Skeletal muscle satellite cell (primary cell): ENCODE data around the gene DHRS7B.

ENCODE experiments used
- H3K27me3 ChIP-seq: 2 replicates; pipeline ENCODE4 v1.7.0; 2013; ENCODE audit warnings: low read length; ENCODE audit not compliant: control insufficient read depth, insufficient read depth
- H3K36me3 ChIP-seq: 2 replicates; pipeline ENCODE4 v1.7.0; 2013; ENCODE audit warnings: mild to moderate bottlenecking, control low read depth, low read length; ENCODE audit not compliant: insufficient read depth
- H3K4me1 ChIP-seq: 2 replicates; pipeline ENCODE4 v1.7.0; 2013; ENCODE audit warnings: low read length; ENCODE audit not compliant: control insufficient read depth, insufficient read depth
- H3K4me2 ChIP-seq: 2 replicates; pipeline ENCODE4 v1.7.0; 2013; ENCODE audit warnings: mild to moderate bottlenecking, low read length
- H3K4me3 ChIP-seq: 2 replicates; pipeline ENCODE4 v1.7.0; 2013; ENCODE audit warnings: low read length
- H3K9ac ChIP-seq: 2 replicates; pipeline ENCODE4 v1.7.0; 2013; ENCODE audit warnings: mild to moderate bottlenecking, low read depth, low read length, moderate library complexity
- H3K9me3 ChIP-seq: replicated peaks from 2 replicates; pipeline ENCODE4 v1.7.0; 2013; ENCODE audit warnings: mild to moderate bottlenecking, control low read depth, low read length

The DHRS7B gene

GRCh38 chr17:21162394-21162775 lies 35.6 kb downstream of the DHRS7B start:
- Histone ChIP-seq H3K9ac (peak overlapping the region; percentile 52), H3K4me1 (peaks cover 20% of the 10 kb centered on the region), H3K36me3 (no peaks in the 10 kb centered on the region), H3K4me3 (no peak overlapping the region), H3K4me2 (peak overlapping the region; percentile 30), H3K27me3 (no peaks in the 10 kb centered on the region), H3K9me3 (no peaks in the 10 kb centered on the region)

- Histone ChIP-seq H3K9me3 (no peaks in the 10 kb centered on the region), H3K4me3 (no peak overlapping the region), H3K36me3 (no peaks in the 10 kb centered on the region), H3K27me3 (no peaks in the 10 kb centered on the region), H3K9ac (no peak overlapping the region), H3K4me1 (peaks cover 21% of the 10 kb centered on the region), H3K4me2 (no peak overlapping the region)
These were observed 36.3 kb downstream of the DHRS7B start for GRCh38 chr17:21163101-21163500.

GRCh38 chr17:21164216-21164615 lies 37.5 kb downstream of the DHRS7B start:
- no peak overlapping the region for H3K9ac ChIP-seq
- H3K4me1 ChIP-seq, result peaks cover 21% of the 10 kb centered on the region
- no peak overlapping the region for H3K4me2 ChIP-seq
- H3K36me3 ChIP-seq, result no peaks in the 10 kb centered on the region
- H3K27me3 ChIP-seq, result no peaks in the 10 kb centered on the region
- H3K4me3 ChIP-seq, result no peak overlapping the region
- no peaks in the 10 kb centered on the region for H3K9me3 ChIP-seq

- Histone ChIP-seq H3K4me2 (no peak overlapping the region), H3K36me3 (no peaks in the 10 kb centered on the region), H3K9me3 (no peaks in the 10 kb centered on the region), H3K9ac (no peak overlapping the region), H3K4me3 (no peak overlapping the region), H3K27me3 (no peaks in the 10 kb centered on the region), H3K4me1 (peaks cover 21% of the 10 kb centered on the region)
These were observed 37.9 kb downstream of the DHRS7B start for GRCh38 chr17:21164620-21165019.

GRCh38 chr17:21165922-21166594 lies 39.3 kb downstream of the DHRS7B start:
- H3K4me3 ChIP-seq, result no peak overlapping the region
- no peaks in the 10 kb centered on the region for H3K36me3 ChIP-seq
- H3K4me2 ChIP-seq, result no peak overlapping the region
- peak overlapping the region; percentile 13 for H3K9ac ChIP-seq
- H3K27me3 ChIP-seq, result no peaks in the 10 kb centered on the region
- no peaks in the 10 kb centered on the region for H3K9me3 ChIP-seq
- H3K4me1 ChIP-seq, result peaks cover 21% of the 10 kb centered on the region

- H3K4me1 ChIP-seq, result peaks cover 16% of the 10 kb centered on the region
- H3K4me2 ChIP-seq, result no peak overlapping the region
- no peaks in the 10 kb centered on the region for H3K36me3 ChIP-seq
- H3K4me3 ChIP-seq, result no peak overlapping the region
- H3K27me3 ChIP-seq, result no peaks in the 10 kb centered on the region
- no peaks in the 10 kb centered on the region for H3K9me3 ChIP-seq
- H3K9ac ChIP-seq, result peak overlapping the region; percentile 30
These were observed 39.9 kb downstream of the DHRS7B start for GRCh38 chr17:21166595-21167210.

- Histone ChIP-seq H3K36me3 (no peaks in the 10 kb centered on the region), H3K27me3 (no peaks in the 10 kb centered on the region), H3K9me3 (no peaks in the 10 kb centered on the region), H3K4me1 (peaks cover 11% of the 10 kb centered on the region), H3K9ac (peak overlapping the region; percentile 30), H3K4me2 (peak overlapping the region; percentile 2), H3K4me3 (no peak overlapping the region)
These were observed 40.5 kb downstream of the DHRS7B start for GRCh38 chr17:21167303-21167702.

GRCh38 chr17:21168555-21168865 lies 41.7 kb downstream of the DHRS7B start:
- H3K4me1 ChIP-seq, result peaks cover 8% of the 10 kb centered on the region
- no peak overlapping the region for H3K9ac ChIP-seq
- peaks cover 9% of the 10 kb centered on the region for H3K36me3 ChIP-seq
- H3K27me3 ChIP-seq, result no peaks in the 10 kb centered on the region
- H3K4me3 ChIP-seq, result no peak overlapping the region
- H3K9me3 ChIP-seq, result no peaks in the 10 kb centered on the region
- no peak overlapping the region for H3K4me2 ChIP-seq

- H3K4me1 ChIP-seq, result peaks cover 15% of the 10 kb centered on the region
- no peak overlapping the region for H3K4me2 ChIP-seq
- no peaks in the 10 kb centered on the region for H3K9me3 ChIP-seq
- H3K36me3 ChIP-seq, result peaks cover 9% of the 10 kb centered on the region
- no peak overlapping the region for H3K9ac ChIP-seq
- no peaks in the 10 kb centered on the region for H3K27me3 ChIP-seq
- H3K4me3 ChIP-seq, result no peak overlapping the region
These were observed 42.7 kb downstream of the DHRS7B start for GRCh38 chr17:21169496-21169895.

GRCh38 chr17:21170809-21171208 lies 44.0 kb downstream of the DHRS7B start:
- no peaks in the 10 kb centered on the region for H3K9me3 ChIP-seq
- peaks cover 9% of the 10 kb centered on the region for H3K36me3 ChIP-seq
- H3K9ac ChIP-seq, result no peak overlapping the region
- no peaks in the 10 kb centered on the region for H3K27me3 ChIP-seq
- peaks cover 17% of the 10 kb centered on the region for H3K4me1 ChIP-seq
- H3K4me2 ChIP-seq, result no peak overlapping the region
- H3K4me3 ChIP-seq, result no peak overlapping the region

- H3K4me3 ChIP-seq, result no peak overlapping the region
- H3K9ac ChIP-seq, result no peak overlapping the region
- no peak overlapping the region for H3K4me2 ChIP-seq
- peaks cover 9% of the 10 kb centered on the region for H3K36me3 ChIP-seq
- H3K27me3 ChIP-seq, result no peaks in the 10 kb centered on the region
- H3K4me1 ChIP-seq, result peaks cover 17% of the 10 kb centered on the region
- H3K9me3 ChIP-seq, result no peaks in the 10 kb centered on the region
These were observed 44.7 kb downstream of the DHRS7B start for GRCh38 chr17:21171309-21171922.
